ENCODE results near the gene SPRTN. TPM values are rescaled to one million over a fixed set of nuclear protein-coding genes. Genes with fewer than 3 reads are reported as not detected.

The SPRTN gene
- total and polyA plus RNA-seq, 2 donors: 8.4 to 14.0 TPM

- H3K36me3 ChIP-seq (ENCODE audit: control insufficient read depth in 2 of 2, insufficient read depth in 2 of 2, low read length in 1 of 2): no peaks in the 10 kb centered on the region
- WGBS: 92% methylated on average over 1 of the region's 1 CpG
- H3K4me1 ChIP-seq (ENCODE audit: control insufficient read depth in 2 of 2, insufficient read depth in 2 of 2, low read length in 2 of 2): no peaks in the 10 kb centered on the region
- H3K27ac ChIP-seq (ENCODE audit: low read depth in 1 of 2, low read length in 1 of 2): no peak overlapping the region
- H3K4me3 ChIP-seq (ENCODE audit: low read length in 2 of 2): no peak overlapping the region
- H3K9me3 ChIP-seq (ENCODE audit: control insufficient read depth in 2 of 2, insufficient read depth in 1 of 2, low read length in 1 of 2): no peaks in the 10 kb centered on the region
- no peaks in the 10 kb centered on the region for H3K27me3 ChIP-seq (ENCODE audit: control insufficient read depth in 2 of 2, insufficient read depth in 1 of 2, low read length in 1 of 2)
- DNase-seq (ENCODE audit: low read depth in 6 of 9, low spot score in 9 of 9): no peak
These were observed 54.5 kb downstream of the SPRTN start for GRCh38 chr1:231392389-231393131.

- no peak for DNase-seq (ENCODE audit: low read depth in 6 of 9, low spot score in 9 of 9)
- H3K27me3 ChIP-seq (ENCODE audit: control insufficient read depth in 2 of 2, insufficient read depth in 1 of 2, low read length in 1 of 2): no peaks in the 10 kb centered on the region
- H3K4me1 ChIP-seq (ENCODE audit: control insufficient read depth in 2 of 2, insufficient read depth in 2 of 2, low read length in 2 of 2): no peaks in the 10 kb centered on the region
- H3K9me3 ChIP-seq (ENCODE audit: control insufficient read depth in 2 of 2, insufficient read depth in 1 of 2, low read length in 1 of 2): no peaks in the 10 kb centered on the region
- H3K4me3 ChIP-seq (ENCODE audit: low read length in 2 of 2): no peak overlapping the region
- H3K27ac ChIP-seq (ENCODE audit: low read depth in 1 of 2, low read length in 1 of 2): no peak overlapping the region
- no peaks in the 10 kb centered on the region for H3K36me3 ChIP-seq (ENCODE audit: control insufficient read depth in 2 of 2, insufficient read depth in 2 of 2, low read length in 1 of 2)
These were observed 55.6 kb downstream of the SPRTN start for GRCh38 chr1:231393668-231394067.

- Histone ChIP-seq H3K4me1 (ENCODE audit: control insufficient read depth in 2 of 2, insufficient read depth in 2 of 2, low read length in 2 of 2) (no peaks in the 10 kb centered on the region), H3K4me3 (ENCODE audit: low read length in 2 of 2) (no peak overlapping the region), H3K9me3 (ENCODE audit: control insufficient read depth in 2 of 2, insufficient read depth in 1 of 2, low read length in 1 of 2) (no peaks in the 10 kb centered on the region), H3K27ac (ENCODE audit: low read depth in 1 of 2, low read length in 1 of 2) (no peak overlapping the region), H3K27me3 (ENCODE audit: control insufficient read depth in 2 of 2, insufficient read depth in 1 of 2, low read length in 1 of 2) (no peaks in the 10 kb centered on the region), H3K36me3 (ENCODE audit: control insufficient read depth in 2 of 2, insufficient read depth in 2 of 2, low read length in 1 of 2) (no peaks in the 10 kb centered on the region)
- DNase-seq (ENCODE audit: low read depth in 6 of 9, low spot score in 9 of 9): no peak
- WGBS: 67% methylated on average over 10 of the region's 10 CpGs
These were observed 57.2 kb downstream of the SPRTN start for GRCh38 chr1:231395076-231395997.

- 93% methylated on average over 4 of the region's 4 CpGs for WGBS
- H3K36me3 ChIP-seq (ENCODE audit: control insufficient read depth in 2 of 2, insufficient read depth in 2 of 2, low read length in 1 of 2): no peaks in the 10 kb centered on the region
- DNase-seq (ENCODE audit: low read depth in 6 of 9, low spot score in 9 of 9): no peak
- no peaks in the 10 kb centered on the region for H3K4me1 ChIP-seq (ENCODE audit: control insufficient read depth in 2 of 2, insufficient read depth in 2 of 2, low read length in 2 of 2)
- no peak overlapping the region for H3K27ac ChIP-seq (ENCODE audit: low read depth in 1 of 2, low read length in 1 of 2)
- H3K9me3 ChIP-seq (ENCODE audit: control insufficient read depth in 2 of 2, insufficient read depth in 1 of 2, low read length in 1 of 2): no peaks in the 10 kb centered on the region
- no peak overlapping the region for H3K4me3 ChIP-seq (ENCODE audit: low read length in 2 of 2)
- no peaks in the 10 kb centered on the region for H3K27me3 ChIP-seq (ENCODE audit: control insufficient read depth in 2 of 2, insufficient read depth in 1 of 2, low read length in 1 of 2)
These were observed 57.9 kb downstream of the SPRTN start for GRCh38 chr1:231395998-231396390.

GRCh38 chr1:231396643-231397042, 58.5 kb downstream of the SPRTN start:
- Histone ChIP-seq H3K4me3 (ENCODE audit: low read length in 2 of 2) (no peak overlapping the region), H3K27ac (ENCODE audit: low read depth in 1 of 2, low read length in 1 of 2) (no peak overlapping the region), H3K9me3 (ENCODE audit: control insufficient read depth in 2 of 2, insufficient read depth in 1 of 2, low read length in 1 of 2) (no peaks in the 10 kb centered on the region), H3K4me1 (ENCODE audit: control insufficient read depth in 2 of 2, insufficient read depth in 2 of 2, low read length in 2 of 2) (no peaks in the 10 kb centered on the region), H3K36me3 (ENCODE audit: control insufficient read depth in 2 of 2, insufficient read depth in 2 of 2, low read length in 1 of 2) (no peaks in the 10 kb centered on the region), H3K27me3 (ENCODE audit: control insufficient read depth in 2 of 2, insufficient read depth in 1 of 2, low read length in 1 of 2) (no peaks in the 10 kb centered on the region)
- WGBS: 96% methylated on average over 2 of the region's 2 CpGs
- DNase-seq (ENCODE audit: low read depth in 6 of 9, low spot score in 9 of 9): no peak

- no peaks in the 10 kb centered on the region for H3K36me3 ChIP-seq (ENCODE audit: control insufficient read depth in 2 of 2, insufficient read depth in 2 of 2, low read length in 1 of 2)
- H3K9me3 ChIP-seq (ENCODE audit: control insufficient read depth in 2 of 2, insufficient read depth in 1 of 2, low read length in 1 of 2): no peaks in the 10 kb centered on the region
- no peak for DNase-seq (ENCODE audit: low read depth in 6 of 9, low spot score in 9 of 9)
- no peak overlapping the region for H3K4me3 ChIP-seq (ENCODE audit: low read length in 2 of 2)
- no peaks in the 10 kb centered on the region for H3K4me1 ChIP-seq (ENCODE audit: control insufficient read depth in 2 of 2, insufficient read depth in 2 of 2, low read length in 2 of 2)
- no peaks in the 10 kb centered on the region for H3K27me3 ChIP-seq (ENCODE audit: control insufficient read depth in 2 of 2, insufficient read depth in 1 of 2, low read length in 1 of 2)
- WGBS: 73% methylated on average over 4 of the region's 4 CpGs
- no peak overlapping the region for H3K27ac ChIP-seq (ENCODE audit: low read depth in 1 of 2, low read length in 1 of 2)
These were observed 60.0 kb downstream of the SPRTN start for GRCh38 chr1:231397886-231398671.

- Histone ChIP-seq H3K27ac (ENCODE audit: low read depth in 1 of 2, low read length in 1 of 2) (no peak overlapping the region), H3K27me3 (ENCODE audit: control insufficient read depth in 2 of 2, insufficient read depth in 1 of 2, low read length in 1 of 2) (no peaks in the 10 kb centered on the region), H3K36me3 (ENCODE audit: control insufficient read depth in 2 of 2, insufficient read depth in 2 of 2, low read length in 1 of 2) (no peaks in the 10 kb centered on the region), H3K9me3 (ENCODE audit: control insufficient read depth in 2 of 2, insufficient read depth in 1 of 2, low read length in 1 of 2) (no peaks in the 10 kb centered on the region), H3K4me3 (ENCODE audit: low read length in 2 of 2) (no peak overlapping the region), H3K4me1 (ENCODE audit: control insufficient read depth in 2 of 2, insufficient read depth in 2 of 2, low read length in 2 of 2) (no peaks in the 10 kb centered on the region)
- 44% methylated on average over 1 of the region's 1 CpG for WGBS
- no peak for DNase-seq (ENCODE audit: low read depth in 6 of 9, low spot score in 9 of 9)
These were observed 63.4 kb downstream of the SPRTN start for GRCh38 chr1:231401478-231401877.

- Histone ChIP-seq H3K36me3 (ENCODE audit: control insufficient read depth in 2 of 2, insufficient read depth in 2 of 2, low read length in 1 of 2) (peaks cover 0 to 3% of the 10 kb centered on the region in 2 donors), H3K27ac (ENCODE audit: low read depth in 1 of 2, low read length in 1 of 2) (no peak overlapping the region), H3K27me3 (ENCODE audit: control insufficient read depth in 2 of 2, insufficient read depth in 1 of 2, low read length in 1 of 2) (no peaks in the 10 kb centered on the region), H3K9me3 (ENCODE audit: control insufficient read depth in 2 of 2, insufficient read depth in 1 of 2, low read length in 1 of 2) (no peaks in the 10 kb centered on the region), H3K4me3 (ENCODE audit: low read length in 2 of 2) (no peak overlapping the region), H3K4me1 (ENCODE audit: control insufficient read depth in 2 of 2, insufficient read depth in 2 of 2, low read length in 2 of 2) (no peaks in the 10 kb centered on the region)
- DNase-seq (ENCODE audit: low read depth in 6 of 9, low spot score in 9 of 9): no peak
- whole genome bisulfite sequencing: 99% methylated on average over 2 of the region's 2 CpGs
These were observed 66.2 kb downstream of the SPRTN start for GRCh38 chr1:231404318-231404717.
